GM12874 (cell line): ENCODE data around the gene PIP4K2A.

Source experiments
- CTCF ChIP-seq: IDR thresholded peaks from 2 replicates; pipeline ENCODE4 v1.5.1; 2011; ENCODE audit warnings: low read depth, mild to moderate bottlenecking, control low read depth, low read length, moderate library complexity; ENCODE audit not compliant: insufficient read depth

Gene PIP4K2A

GRCh38 chr10:22548344-22548743 lies 166.0 kb downstream of the PIP4K2A start:
- TF ChIP-seq CTCF = no peak

- TF ChIP-seq CTCF = no peak
Observed at GRCh38 chr10:22545643-22546042, 168.7 kb downstream of the PIP4K2A start.

GRCh38 chr10:22544325-22545068 lies 169.9 kb downstream of the PIP4K2A start:
- TF ChIP-seq CTCF = no peak

GRCh38 chr10:22542773-22543172 lies 171.6 kb downstream of the PIP4K2A start:
- TF ChIP-seq CTCF = no peak

GRCh38 chr10:22541900-22542299 lies 172.5 kb downstream of the PIP4K2A start:
- TF ChIP-seq CTCF = no peak

- no peak for TF ChIP-seq CTCF
Observed at GRCh38 chr10:22539579-22540298, 174.6 kb downstream of the PIP4K2A start.

GRCh38 chr10:22537810-22538209 lies 176.6 kb downstream of the PIP4K2A start:
- no peak for TF ChIP-seq CTCF
